Activated CD4-positive, alpha-beta T cell treated with anti-CD3 and anti-CD28 coated beads for 1 hour (primary cell): ENCODE data around the gene BTG2.
"Not testable (repeated sequence)": the region's sequence is repeated elsewhere in the genome, so short reads cannot be mapped to it uniquely, and the experiment has no call there.

Source experiments
- DNase-seq: peaks from one replicate; pipeline ENCODE4 v3.0.0-alpha.2; 2020

The BTG2 gene

GRCh38 chr1:203304919-203305808, at the start of gene BTG2:
TSS of gene BTG2 (plus strand) at chr1:203305519. CDS start at chr1:203305607, 88 bp downstream.
- peak; percentile 93 for DNase-seq

- DNase-seq, result not testable (repeated sequence)
Observed at GRCh38 chr1:203256636-203257035, 48.7 kb upstream of the BTG2 start.

GRCh38 chr1:203263496-203263895, 41.8 kb upstream of the BTG2 start:
- no peak for DNase-seq

GRCh38 chr1:203264052-203264501, 41.2 kb upstream of the BTG2 start:
- no peak for DNase-seq

GRCh38 chr1:203265541-203265940, 39.8 kb upstream of the BTG2 start:
- no peak for DNase-seq

GRCh38 chr1:203266140-203266539, 39.2 kb upstream of the BTG2 start:
- not testable (repeated sequence) for DNase-seq

GRCh38 chr1:203267347-203267846, 37.9 kb upstream of the BTG2 start:
- peak; percentile 72 for DNase-seq

GRCh38 chr1:203267912-203268311, 37.4 kb upstream of the BTG2 start:
- no peak for DNase-seq

- DNase-seq, result no peak
Observed at GRCh38 chr1:203268901-203269653, 36.2 kb upstream of the BTG2 start.

- DNase-seq, result no peak
Observed at GRCh38 chr1:203269654-203270020, 35.7 kb upstream of the BTG2 start.

GRCh38 chr1:203270448-203270847, 34.9 kb upstream of the BTG2 start:
- no peak for DNase-seq

- DNase-seq, result peak; percentile 49
Observed at GRCh38 chr1:203271018-203271743, 34.1 kb upstream of the BTG2 start.

GRCh38 chr1:203271962-203272632, 33.2 kb upstream of the BTG2 start:
- DNase-seq, result no peak

- no peak for DNase-seq
Observed at GRCh38 chr1:203272633-203273205, 32.6 kb upstream of the BTG2 start.

- DNase-seq, result peak; percentile 89
Observed at GRCh38 chr1:203273206-203273868, 32.0 kb upstream of the BTG2 start.

GRCh38 chr1:203273869-203274602, 31.3 kb upstream of the BTG2 start:
- DNase-seq, result no peak

- no peak for DNase-seq
Observed at GRCh38 chr1:203274603-203275381, 30.5 kb upstream of the BTG2 start.

- DNase-seq, result no peak
Observed at GRCh38 chr1:203275656-203276272, 29.6 kb upstream of the BTG2 start.

- DNase-seq, result no peak
Observed at GRCh38 chr1:203276408-203276807, 28.9 kb upstream of the BTG2 start.
